K562 treated with DMSO at 1 percent for 4 hours (cell line): ENCODE measurements around the gene LGALS16. TPM values are rescaled to one million over a fixed set of nuclear protein-coding genes. Genes with fewer than 3 reads are reported as not detected.

ENCODE experiments used
- total RNA-seq: library from RNA; unstranded; fragments of 300-600 nt; gene quantifications from 2 replicates; pipeline ENCODE4 v1.2.3, GENCODE V29; 2022; ENCODE audit not compliant: insufficient read depth

The LGALS16 gene
- not detected in 2 replicates for total RNA-seq

DNA sequence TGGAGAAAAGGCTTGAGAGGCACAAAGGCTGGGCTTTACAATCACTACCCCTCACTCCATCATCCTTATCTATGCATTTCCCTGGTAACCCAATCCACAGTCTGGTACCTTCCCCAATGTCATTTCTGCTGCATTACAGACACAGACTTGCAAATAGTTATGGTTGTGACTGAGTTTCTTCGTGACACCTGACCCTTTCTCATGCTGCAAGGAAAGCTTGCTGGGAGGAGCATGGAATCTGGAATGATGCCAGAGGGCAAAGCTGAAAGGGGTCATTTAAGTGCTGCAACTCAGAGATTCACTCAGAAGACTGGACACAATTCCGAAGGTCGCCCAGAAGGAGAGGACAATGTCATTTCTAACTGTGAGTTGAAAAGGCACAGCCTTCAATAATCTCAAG is at the start of gene LGALS16:
Gene LGALS16, plus strand, starts transcription at position 301 of the 400 bp plus-strand sequence. Its CDS starts 49 bp downstream, at position 350.

DNA sequence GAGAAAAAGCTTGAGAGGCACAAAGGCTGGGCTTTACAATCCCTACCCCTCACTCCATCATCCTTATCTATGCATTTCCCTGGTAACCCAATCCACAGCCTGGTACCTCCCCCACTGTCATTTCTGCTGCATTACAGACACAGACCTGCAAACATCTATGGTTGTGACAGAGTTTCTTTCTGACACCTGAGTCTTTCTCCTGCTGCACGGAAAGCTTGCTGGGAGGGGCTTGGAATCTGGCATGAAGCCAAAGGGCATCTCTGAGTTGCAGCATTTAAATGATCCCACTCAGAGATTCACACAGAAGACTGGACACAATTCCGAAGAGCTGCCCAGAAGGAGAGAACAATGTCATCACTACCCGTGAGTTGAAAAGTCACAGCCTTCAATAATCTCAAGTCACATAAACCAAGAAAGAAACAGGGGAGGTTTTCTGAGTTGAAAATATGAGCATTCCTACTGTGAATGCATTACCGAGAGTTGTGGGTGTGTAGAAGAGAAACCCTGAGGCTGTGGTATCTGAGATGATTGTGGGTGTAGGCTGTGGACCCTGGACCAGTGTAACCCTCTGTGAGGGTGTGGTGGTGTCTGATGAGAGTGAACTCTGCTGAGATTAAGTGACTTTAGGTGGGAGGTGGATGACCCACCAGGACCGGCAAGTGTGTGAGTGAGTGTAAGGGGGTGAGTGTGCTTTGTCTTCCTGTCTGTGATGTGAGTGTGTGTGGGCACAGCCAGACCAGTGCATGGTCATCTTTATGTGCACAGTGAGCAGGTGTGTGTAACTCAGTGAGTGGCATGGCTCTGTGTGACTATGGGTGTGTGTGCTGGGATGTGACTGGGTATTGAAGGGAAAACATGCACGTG is 48.7 kb downstream of the LGALS16 start, which contains the start of gene LGALS14:
Gene LGALS14, plus strand, starts transcription at position 301 of the 864 bp plus-strand sequence. Its CDS starts 48 bp downstream, at position 349.

Other genes starting within 250 kb of the LGALS16 start
- gene ZFP36, start 249.1 kb upstream of the LGALS16 start, total RNA-seq: 20.2 and 24.1 TPM in 2 replicates
- gene PLEKHG2, start 243.2 kb upstream of the LGALS16 start, total RNA-seq: 4.4 and 20.7 TPM in 2 replicates
- 9,929 and 11,096 TPM in 2 replicates for gene RPS16, start 220.0 kb upstream of the LGALS16 start, total RNA-seq
- 106 and 123 TPM in 2 replicates for gene SUPT5H, start 210.3 kb upstream of the LGALS16 start, total RNA-seq
- gene TIMM50, start 175.1 kb upstream of the LGALS16 start, total RNA-seq: 111 and 116 TPM in 2 replicates
- 0.81 TPM in 1 of 2 replicates, not detected in the other for gene DLL3, start 157.0 kb upstream of the LGALS16 start, total RNA-seq
- not detected in 2 replicates for gene SELENOV, start 140.8 kb upstream of the LGALS16 start, total RNA-seq
- 5.0 and 31.6 TPM in 2 replicates for gene EID2B, start 123.1 kb upstream of the LGALS16 start, total RNA-seq
- gene EID2, start 115.8 kb upstream of the LGALS16 start, total RNA-seq: 16.5 and 18.2 TPM in 2 replicates
- 6.6 TPM in 1 of 2 replicates, not detected in the other for gene LGALS13, start 53.4 kb upstream of the LGALS16 start, total RNA-seq
- gene LGALS14, start 48.6 kb downstream of the LGALS16 start, total RNA-seq: not detected in 2 replicates
- not detected in 2 replicates for gene CLC, start 82.1 kb downstream of the LGALS16 start, total RNA-seq
- gene LEUTX, start 122.9 kb downstream of the LGALS16 start, total RNA-seq: not detected in 2 replicates
- 5.6 and 7.8 TPM in 2 replicates for gene DYRK1B, start 178.2 kb downstream of the LGALS16 start, total RNA-seq
- gene FBL, start 190.5 kb downstream of the LGALS16 start, total RNA-seq: 409 and 504 TPM in 2 replicates